HL-60 (cell line): ENCODE data around the gene FOXO3.
"Not testable (repeated sequence)": the region's sequence is repeated elsewhere in the genome, so short reads cannot be mapped to it uniquely, and the experiment has no call there.

Experiments used
- DNase-seq, 2 experiments: peaks; one replicate each; pipeline ENCODE4 v3.0.0-alpha.2; 2010 to 2020; ENCODE audit warnings: low read depth in 1 of 2, low spot score in 1 of 2
- H3K27ac ChIP-seq: fragments of 250-450 bp; sonication (Bioruptor Pico); replicated peaks from 2 replicates; pipeline ENCODE4 v1.5.1; 2020; ENCODE audit warnings: mild to moderate bottlenecking, moderate library complexity
- H3K27me3 ChIP-seq: fragments of 250-450 bp; sonication (Bioruptor Pico); 2 replicates; pipeline ENCODE4 v1.5.1; 2021; ENCODE audit warnings: mild to moderate bottlenecking, moderate library complexity; ENCODE audit not compliant: insufficient read depth, poor library complexity, severe bottlenecking
- H3K4me3 ChIP-seq: replicated peaks from 2 replicates; pipeline ENCODE4 v1.5.1; 2011; ENCODE audit warnings: mild to moderate bottlenecking, control low read depth, low read length; ENCODE audit not compliant: insufficient read depth
- CTCF ChIP-seq: IDR thresholded peaks from one replicate; pipeline ENCODE4 v1.5.1; 2011; ENCODE audit warnings: low read length, control low read depth, inconsistent platforms; ENCODE audit not compliant: insufficient read depth
- GABPA ChIP-seq: IDR thresholded peaks from 2 replicates; pipeline ENCODE4 v1.6.1; 2012; ENCODE audit warnings: low read depth
- POLR2AphosphoS5 ChIP-seq: IDR thresholded peaks from 2 replicates; pipeline ENCODE4 v1.6.1; 2012; ENCODE audit warnings: low read depth
- REST ChIP-seq: IDR thresholded peaks from 2 replicates; pipeline ENCODE4 v1.6.1; 2012; ENCODE audit warnings: low read depth; ENCODE audit not compliant: insufficient replicate concordance
- SPI1 ChIP-seq: IDR thresholded peaks from 2 replicates; pipeline ENCODE4 v1.6.1; 2012; ENCODE audit warnings: low read depth, mild to moderate bottlenecking, borderline replicate concordance

FOXO3 gene

GRCh38 chr6:108531332-108531731 lies 29.4 kb upstream of the FOXO3 start:
- TF ChIP-seq GABPA (no peak), CTCF (no peak), POLR2AphosphoS5 (no peak), REST (no peak), SPI1 (no peak)
- H3K27ac ChIP-seq: no peak overlapping the region
- DNase-seq: no peak
- H3K27me3 ChIP-seq: no peaks in the 10 kb centered on the region
- H3K4me3 ChIP-seq: no peak overlapping the region

GRCh38 chr6:108535114-108535742 lies 25.5 kb upstream of the FOXO3 start:
- Histone ChIP-seq H3K27ac (no peak overlapping the region), H3K4me3 (no peak overlapping the region), H3K27me3 (no peaks in the 10 kb centered on the region)
- no peak for TF ChIP-seq SPI1
- TF ChIP-seq CTCF: no peak
- no peak for DNase-seq

- not testable (repeated sequence) for DNase-seq, H3K4me3 ChIP-seq, H3K27ac ChIP-seq, H3K27me3 ChIP-seq
These were observed 24.7 kb upstream of the FOXO3 start for GRCh38 chr6:108535920-108536535.

GRCh38 chr6:108541843-108542759 lies 18.6 kb upstream of the FOXO3 start:
- no peaks in the 10 kb centered on the region for H3K27me3 ChIP-seq
- TF ChIP-seq CTCF: peak; percentile 45
- no peak for TF ChIP-seq SPI1
- TF ChIP-seq REST: no peak
- TF ChIP-seq GABPA: no peak
- no peak for TF ChIP-seq POLR2AphosphoS5
- DNase-seq: peak in 1 of 2 experiments; percentile 71
- H3K4me3 ChIP-seq: no peak overlapping the region
- no peak overlapping the region for H3K27ac ChIP-seq
